OCI-M2 (cell line): ENCODE results near the gene MICAL1.
"Not testable (repeated sequence)": the region's sequence is repeated elsewhere in the genome, so short reads cannot be mapped to it uniquely, and the experiment has no call there.

Experiments used
- DNase-seq: peaks from one replicate; lab custom pipeline; 2025; ENCODE audit not compliant: unreplicated experiment; lab: John Stamatoyannopoulos, UW

The MICAL1 gene

DNA sequence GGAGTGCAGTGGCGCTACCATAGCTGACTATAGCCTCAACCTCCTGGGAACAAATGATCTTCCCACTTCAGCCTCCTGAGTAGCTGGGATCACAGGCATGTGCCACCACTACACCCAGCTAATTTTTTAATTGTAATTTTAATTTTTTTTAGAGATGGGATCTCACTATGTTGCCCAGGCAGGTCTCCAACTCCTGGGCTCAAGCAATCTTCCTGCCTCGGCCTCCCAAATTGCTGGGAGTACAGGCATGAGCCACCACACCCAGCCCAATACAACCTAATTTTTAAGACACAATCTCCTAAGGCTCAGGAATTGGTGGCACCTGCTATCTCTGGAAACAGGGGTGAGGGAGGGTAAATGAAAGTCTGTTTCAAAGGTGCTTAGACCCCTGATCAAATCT, 21.6 kb upstream of the MICAL1 start:
- DNase-seq = no peak

DNA sequence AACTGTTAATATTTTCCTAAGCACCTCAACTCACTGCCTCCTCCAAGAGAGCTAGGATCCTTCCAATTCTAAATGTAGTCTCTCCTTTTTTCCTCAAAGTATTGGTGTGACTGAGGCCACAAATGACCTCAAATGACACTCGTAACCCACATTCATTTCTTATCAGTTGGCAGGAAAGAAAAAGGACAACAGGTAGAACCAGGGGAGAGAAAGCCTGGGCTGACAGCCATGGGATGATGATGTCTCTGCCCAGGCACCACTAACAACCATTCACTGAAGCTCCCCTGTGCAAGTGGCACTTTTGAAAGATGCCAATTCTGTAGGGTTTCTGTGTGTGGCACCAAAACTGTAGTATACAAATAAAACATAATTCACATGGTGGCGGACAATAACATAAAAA, 20.1 kb upstream of the MICAL1 start:
- no peak for DNase-seq

DNA sequence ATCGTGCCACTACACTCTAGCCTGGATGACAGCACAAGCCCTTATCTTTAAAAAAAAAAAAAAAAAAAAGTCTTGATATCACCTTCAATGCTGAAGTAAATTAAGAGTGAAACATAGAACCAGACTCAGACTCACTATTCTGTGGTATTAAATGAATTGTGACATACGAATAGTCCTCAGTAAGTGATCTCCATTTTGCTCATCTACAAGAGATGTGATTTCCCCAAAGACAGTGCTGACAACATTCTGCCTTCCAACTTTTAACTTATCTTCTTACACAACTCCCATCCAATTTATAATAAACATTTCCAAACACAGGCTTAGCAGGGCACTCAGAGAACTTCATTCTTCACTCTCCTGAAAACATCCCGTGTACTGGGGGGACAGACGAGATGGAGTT, 19.4 kb upstream of the MICAL1 start:
- no peak for DNase-seq

DNA sequence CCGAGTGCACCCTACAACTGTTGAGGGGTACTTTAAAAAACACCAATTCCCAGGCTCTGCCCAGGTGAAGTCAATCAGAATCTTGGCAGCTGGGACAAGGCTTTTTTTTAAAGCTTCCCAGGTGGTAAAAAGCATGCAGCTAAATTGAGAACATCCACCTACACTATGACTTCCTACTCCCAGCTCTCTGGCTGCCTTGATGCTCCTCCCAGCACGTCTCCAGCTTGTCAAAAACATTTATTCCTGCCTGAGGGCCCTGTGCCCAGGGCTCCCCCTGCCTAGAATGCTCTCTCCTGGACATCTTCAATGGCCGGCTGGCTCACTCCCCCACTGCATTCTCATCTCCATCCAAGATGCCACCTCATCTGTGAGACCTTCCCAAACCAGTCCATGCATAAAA, 17.5 kb upstream of the MICAL1 start:
- no peak for DNase-seq

DNA sequence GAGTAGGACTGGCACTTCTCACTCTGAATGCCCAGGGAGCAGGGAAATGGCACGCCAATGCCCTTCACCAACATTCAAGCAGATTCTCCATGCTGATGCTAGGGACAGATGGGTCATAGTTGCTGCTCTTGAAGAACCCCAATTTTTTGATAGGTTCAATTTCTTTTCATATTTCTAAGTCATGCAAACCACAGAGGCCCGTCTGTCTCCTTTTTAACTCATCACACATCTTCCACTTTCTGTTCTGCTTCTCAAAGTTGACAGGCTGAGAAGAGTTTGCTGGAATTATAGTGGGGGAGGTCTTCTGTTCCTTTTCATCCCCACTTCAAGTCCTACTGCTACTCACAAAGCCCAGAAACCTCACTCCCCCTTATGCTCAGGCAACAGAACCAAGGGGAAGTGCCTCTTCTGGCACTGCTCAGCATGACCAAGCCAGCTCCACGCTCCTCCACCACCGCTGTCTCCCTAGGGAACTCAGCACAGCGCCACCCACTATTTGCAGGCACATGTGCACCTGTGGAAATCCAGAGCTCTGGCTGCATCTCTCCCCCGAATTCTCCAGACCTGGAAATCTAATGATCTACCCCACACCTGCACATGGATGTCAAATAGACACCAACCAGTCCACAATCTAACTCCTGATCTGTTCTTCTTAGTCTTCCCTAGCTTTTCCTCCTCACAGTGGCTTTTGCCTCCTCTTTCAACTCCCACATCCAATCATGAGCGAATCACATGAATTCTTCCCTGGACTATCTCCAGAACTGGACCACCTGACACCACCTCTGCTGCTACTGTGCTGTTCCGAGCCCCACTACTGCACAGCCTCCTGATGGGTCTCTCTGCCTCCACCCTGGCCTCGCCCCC, 16.8 kb upstream of the MICAL1 start:
- DNase-seq = no peak

DNA sequence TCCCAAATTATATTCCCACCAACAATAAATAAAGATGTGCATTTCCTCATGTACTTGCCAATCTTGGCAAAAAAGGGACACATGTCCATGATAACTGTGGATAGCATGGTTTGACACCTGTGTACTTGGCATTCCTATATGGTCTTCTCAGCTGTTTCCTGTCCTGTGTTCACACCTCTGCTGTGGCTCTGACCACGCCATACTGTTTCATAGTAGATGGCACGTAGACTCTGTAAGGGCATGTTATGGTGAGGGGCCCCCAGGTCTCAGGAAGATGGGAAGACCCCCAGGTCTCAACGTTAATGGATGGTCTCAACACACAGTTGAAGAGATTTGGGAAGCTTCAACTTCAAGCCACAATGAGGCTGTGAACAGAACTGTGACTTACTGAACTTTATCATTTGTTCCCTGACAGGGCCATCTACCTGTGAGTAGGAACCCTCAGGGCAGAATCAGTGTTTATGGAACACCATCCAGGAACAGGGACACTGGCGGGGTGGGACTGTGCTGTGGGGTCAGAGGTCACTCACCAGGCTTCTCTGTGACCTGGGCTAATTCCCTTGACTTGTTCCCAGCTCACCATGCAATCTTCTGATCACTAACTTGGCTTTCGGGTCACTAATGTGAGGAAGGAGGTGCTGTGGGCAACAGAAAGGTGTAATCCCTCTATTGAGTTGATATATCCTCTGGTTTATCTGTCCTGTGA, 15.7 kb upstream of the MICAL1 start:
- no peak for DNase-seq

DNA sequence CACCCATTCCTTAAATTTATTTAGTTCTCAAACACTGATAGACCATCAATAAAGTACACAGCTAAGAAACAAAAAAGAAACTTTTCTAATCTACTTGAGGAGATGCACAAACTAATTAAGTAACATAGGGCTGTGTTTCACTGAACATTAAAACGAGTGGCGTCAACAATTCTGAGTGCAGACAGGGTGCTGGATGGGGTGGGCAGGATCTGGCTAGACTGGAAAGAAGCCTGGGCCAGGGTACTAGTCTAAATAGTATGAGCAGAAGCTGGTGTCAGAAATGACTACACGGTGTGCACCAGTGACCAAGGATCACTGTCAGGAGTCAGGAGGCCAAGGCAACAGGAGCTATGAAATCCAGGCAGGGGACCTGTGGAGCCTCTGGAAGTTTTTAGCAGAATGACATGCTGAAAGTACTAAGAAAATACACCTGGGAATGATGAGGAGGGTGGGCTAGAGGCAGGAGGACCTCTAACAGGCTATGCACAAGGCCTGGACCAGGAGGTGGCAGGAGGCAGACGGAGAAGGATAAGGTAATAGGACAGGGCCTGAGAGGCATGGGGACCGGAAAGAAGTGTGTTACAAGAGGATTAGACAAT, 14.1 kb upstream of the MICAL1 start:
- no peak for DNase-seq

DNA sequence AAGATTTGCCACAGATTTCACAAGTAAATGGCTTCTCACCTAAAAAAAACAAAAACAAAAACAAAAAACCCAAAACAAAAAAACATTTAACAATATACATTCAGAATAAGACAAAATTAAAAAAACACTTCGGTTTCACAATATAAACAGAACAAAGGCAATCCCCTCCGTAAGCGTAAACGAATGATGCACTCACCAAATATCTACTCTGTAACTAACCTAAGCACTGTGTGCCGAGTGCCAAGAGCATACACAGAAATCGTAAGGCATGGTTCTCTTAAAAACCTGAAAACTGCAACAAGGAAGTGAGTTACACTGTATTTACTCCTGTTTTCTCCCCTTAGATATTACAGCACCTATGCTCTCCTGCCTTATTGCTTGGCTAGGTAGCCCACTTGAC, 12.1 kb upstream of the MICAL1 start:
- no peak for DNase-seq

DNA sequence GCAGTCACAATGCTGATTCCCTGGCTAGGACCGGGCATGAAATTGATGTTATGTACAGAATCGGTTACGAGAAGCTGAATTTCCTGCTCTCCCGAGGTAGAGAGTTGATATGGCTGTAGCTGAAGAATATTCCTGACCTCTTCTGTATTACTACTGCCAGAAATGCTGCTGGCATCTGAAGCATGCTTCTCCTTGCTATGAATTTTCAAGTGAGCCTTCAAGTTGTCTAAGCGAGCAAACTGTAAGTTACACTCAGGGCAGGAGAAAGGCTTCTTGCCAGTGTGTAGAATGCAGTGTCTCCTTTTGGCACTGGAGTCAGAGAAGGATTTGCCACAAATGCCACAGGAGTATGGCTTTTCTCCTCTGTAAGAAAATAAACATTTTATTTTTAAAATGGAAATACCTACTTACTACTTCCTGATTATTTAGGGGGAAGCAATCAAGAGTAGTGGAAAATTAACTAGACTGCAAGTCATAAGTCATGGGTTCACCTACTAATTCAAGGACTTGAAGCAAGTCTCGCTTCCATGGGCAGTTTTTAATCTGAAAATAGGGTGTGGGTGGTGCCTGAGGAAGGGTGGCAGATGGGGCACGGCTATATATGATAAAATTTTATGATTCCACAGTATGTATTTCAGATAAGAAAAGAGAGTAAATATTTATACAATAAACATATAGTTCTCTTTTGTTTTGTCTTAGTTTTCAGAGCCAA, 10.8 kb upstream of the MICAL1 start:
- no peak for DNase-seq

DNA sequence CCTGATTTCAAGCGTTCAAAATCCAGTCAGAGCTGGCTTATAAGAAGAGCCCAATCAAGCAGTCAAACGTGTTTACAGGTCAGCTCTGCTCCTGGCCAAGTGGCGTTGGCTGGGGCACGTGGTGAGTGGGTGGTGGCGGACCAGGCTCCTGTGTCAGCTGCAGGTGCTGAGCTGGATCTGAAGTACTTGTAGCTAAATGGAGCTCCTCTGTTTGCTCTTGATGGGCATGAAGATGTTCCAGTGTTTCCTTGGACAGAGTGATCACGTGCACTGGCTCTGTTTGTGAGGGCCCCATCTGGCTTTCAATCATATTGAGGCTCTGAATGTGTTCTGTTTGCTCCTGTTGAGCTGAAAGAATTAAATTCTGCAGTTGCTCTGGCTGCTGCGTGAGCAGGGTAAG, 10.2 kb upstream of the MICAL1 start:
- no peak for DNase-seq

DNA sequence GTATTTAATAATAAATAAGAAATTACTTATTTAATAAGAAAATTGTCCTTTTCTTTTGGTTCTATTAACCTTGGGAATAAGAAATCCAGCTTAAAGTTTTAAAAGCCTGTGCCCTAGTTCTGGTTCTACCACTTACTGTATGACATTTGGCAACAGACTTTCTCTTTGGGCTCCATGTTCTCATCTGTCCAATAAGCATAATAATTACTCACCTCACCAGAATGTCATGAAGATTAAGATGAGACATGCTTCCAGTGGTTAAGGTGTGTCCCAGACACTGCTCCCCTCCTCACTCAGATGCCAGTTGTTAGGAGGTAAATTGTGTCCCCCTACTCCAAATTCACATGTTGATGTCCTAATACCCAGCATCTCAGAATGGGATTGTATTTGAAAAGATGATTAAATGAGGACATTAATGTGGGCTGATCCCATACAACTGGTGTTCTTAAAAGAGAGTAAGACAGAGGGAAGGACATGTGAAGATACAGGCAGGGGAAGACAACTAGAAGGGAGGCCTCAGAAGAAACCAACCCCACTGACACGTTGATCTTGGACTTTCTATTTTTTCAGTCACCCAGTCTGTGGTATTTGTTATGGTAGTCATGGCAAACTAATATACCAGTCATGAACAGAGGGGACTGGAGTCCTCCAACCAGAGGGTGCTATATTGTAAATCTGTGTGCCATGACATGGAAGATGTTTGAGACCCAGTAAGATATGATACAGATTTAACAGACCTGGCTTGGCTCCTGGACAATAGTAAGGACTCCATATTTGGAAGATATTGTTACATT, 6.4 kb upstream of the MICAL1 start:
- no peak for DNase-seq

DNA sequence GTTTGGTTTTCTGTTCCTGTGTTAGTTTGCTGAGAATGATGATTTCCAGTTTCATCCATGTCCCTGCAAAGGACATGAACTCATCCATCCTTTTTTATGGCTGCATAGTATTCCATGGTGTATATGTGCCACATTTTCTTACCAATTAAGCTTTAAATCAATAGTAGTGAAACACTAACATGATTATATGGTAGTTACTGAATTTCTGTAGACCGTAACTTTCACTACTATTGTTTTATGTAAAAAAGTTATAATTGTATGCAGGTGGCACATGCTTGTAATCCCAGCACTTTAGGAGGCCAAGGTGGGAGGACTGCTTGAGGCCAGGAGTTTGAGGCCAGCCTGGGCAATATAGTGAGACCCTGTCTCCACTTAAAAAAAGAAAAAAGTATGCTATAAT, 5.6 kb upstream of the MICAL1 start:
- DNase-seq = not testable (repeated sequence)

DNA sequence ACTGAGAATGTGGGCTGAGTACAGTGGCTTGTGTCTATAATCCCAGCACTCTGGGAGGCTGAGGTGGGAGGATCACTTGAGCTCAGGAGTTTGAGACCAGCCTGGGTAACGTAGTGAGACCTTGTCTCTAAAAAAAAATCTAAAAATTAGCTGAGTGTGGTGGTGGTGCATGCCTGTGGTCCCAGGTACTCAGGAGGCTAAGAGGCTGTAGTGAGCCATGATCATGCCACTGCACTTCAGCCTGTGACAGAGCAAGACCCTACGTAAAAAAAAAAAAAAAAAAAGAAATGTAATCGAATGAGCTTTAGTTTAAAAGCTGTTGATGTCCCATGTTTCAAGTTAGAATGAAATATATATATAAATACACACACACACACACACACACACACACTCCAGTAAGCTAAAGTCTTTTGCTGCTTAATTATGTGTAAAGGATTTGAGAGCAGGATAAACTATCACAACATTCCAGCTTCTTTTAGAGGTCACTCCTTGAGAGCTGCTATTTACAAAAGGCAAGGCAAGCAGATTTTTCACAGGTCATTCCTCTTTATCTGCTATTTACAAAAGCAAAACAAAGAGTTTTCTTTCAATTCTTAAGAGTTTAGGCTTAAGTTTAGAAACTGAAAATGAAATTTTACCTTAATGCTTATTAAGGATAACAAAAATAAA, 4.7 kb upstream of the MICAL1 start:
- no peak for DNase-seq

DNA sequence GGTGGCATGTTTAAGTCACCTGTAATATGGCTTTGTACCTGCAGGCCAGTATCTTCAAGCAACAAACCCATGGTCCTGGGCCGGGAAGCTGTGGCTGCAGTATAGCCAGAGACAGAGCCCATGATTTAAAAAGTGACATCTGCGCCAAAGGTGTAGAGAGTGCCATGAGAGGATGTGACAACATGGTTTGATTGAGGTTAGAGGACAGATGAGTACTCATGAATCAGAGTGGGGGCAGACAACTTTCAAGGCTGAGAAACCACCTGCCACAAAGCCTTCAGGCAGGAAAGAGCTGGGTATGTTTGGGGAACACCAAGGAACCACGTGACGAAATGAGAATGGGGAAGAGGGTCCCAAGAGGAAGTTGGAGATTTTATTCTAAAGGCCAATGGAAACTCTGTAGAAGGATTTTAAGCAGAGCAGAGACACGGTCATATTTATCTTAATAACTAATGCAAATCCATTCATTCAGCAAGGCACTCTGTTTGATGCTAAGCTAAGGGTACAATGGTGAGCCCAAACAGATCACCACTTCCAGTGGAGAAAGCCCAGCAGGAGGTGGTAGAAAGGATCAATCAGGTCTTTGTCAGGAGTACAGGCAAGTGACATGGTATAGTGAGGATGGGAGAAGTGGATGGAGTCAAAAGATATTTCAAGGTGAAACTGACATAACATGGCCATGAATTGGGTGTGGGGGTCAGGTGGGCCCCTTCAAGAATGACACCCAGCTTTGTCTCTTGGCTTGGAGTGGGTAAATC, 3.4 kb upstream of the MICAL1 start:
- DNase-seq = no peak

DNA sequence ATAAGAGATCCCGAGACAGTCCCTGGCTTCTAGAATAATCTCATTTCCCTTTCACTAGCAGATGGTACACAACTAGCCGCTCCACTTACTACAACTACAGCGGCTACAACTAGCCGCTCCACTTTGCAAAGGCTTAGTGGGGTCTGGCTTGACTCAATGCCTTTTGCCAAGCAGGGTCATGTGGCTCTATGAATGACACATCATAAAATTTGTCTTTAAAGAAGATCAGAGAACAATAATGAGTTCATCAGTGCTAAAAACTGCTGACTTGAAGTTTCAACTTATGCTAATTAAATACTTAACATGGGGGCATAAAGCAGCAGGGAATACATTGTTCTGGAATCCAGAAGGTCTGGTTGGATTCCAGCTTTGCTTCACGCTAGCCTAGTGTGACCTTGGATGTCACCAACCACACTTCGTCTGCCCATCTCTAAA, 2.0 kb upstream of the MICAL1 start:
- DNase-seq = no peak

DNA sequence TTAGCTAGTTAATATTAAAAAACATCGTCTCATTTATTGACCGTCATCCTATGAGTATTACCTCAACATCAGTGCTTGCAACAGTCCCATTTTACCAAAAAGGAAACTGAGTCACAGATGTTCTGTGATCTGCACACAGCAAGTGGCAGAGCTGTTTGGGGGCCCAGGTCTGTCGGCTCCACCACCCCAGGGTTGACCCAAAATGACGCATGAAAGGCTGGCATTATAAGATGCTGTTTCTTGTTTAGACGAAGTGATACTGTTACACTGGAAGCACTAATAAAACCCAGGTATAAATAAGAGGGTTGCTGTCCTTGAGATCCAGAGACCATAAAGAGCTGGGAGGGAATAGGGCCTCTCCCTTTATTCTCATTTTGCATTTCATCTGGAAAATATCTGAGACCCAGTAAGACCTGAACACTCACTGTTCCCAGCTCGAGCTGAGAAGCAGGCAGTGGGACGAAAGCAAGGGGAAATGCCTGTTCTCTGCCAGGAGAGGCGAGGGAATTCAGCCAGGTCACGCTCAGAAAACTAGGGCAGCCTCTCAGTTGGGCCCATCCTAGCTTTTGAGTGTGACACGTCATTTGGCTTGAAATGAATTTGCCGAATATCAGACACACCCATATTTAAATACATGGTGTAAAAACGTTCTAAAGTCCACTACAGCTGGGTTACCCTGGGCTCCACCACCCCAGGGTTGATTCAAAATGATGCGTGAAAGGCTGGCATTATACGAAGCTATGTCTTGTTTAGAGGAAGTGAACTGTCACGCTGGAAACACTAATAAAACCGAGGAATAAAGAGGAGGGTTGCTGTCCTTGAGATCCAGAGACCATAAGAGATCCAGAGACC, 1.4 kb upstream of the MICAL1 start:
- DNase-seq = no peak

DNA sequence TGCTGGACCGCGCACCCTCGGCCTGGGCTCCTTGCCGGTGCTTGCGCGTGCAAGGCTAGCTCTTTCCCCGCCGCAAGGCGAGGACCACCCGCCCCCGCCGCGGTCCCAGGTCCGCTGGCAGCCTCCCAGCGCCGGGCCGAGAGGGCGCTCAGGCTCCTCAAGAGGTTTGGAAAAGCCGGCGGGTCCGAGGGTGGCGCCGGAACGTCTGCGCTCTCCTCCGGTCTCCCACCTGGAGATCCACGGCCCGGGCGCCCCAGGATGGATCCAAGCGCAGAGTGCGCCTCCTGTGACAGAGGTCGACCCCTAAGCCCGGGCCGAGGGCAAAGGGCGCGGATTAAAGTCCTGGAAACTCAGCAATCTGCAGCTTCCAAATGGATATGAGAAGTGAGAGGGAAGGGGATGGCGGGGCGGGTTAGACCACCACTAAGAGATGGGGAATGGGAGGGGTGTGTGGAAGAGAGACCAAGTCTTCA, 575 bp upstream of the MICAL1 start:
- DNase-seq = no peak
